HepG2 (cell line): ENCODE measurements around the gene RRM2. TPM values are rescaled to one million over a fixed set of nuclear protein-coding genes. Genes with fewer than 3 reads are reported as not detected.

Source experiments
- CC2D1A ChIP-seq: sonication (generic); formaldehyde crosslinking; IDR thresholded peaks from 2 replicates; pipeline ENCODE4 v1.8.1; 2023; ENCODE audit warnings: mild to moderate bottlenecking, missing genetic modification reagents
- CEBPZ ChIP-seq: IDR thresholded peaks from 2 replicates; pipeline ENCODE4 v1.6.1; 2012; ENCODE audit warnings: low read length, improper control_type of control experiment
- CERS6 ChIP-seq: sonication (generic); formaldehyde crosslinking; IDR thresholded peaks from 2 replicates; pipeline ENCODE4 v1.5.0; 2020; ENCODE audit warnings: missing genetic modification reagents
- DNMT1 ChIP-seq: sonication (generic); formaldehyde crosslinking; IDR thresholded peaks from 2 replicates; pipeline ENCODE4 v1.5.1; 2020; ENCODE audit warnings: mild to moderate bottlenecking, missing genetic modification reagents
- FOXO4 ChIP-seq: sonication (generic); formaldehyde crosslinking; conservative IDR thresholded peaks from 2 replicates; pipeline ENCODE4 v1.8.1; 2023; ENCODE audit warnings: missing genetic modification reagents
- MBD4 ChIP-seq: IDR thresholded peaks from 2 replicates; pipeline ENCODE4 v1.6.1; 2012; ENCODE audit warnings: low read length, inconsistent platforms, borderline replicate concordance
- RAD21 ChIP-seq: fragments of 450-650 bp; formaldehyde crosslinking; IDR thresholded peaks from 2 replicates; pipeline ENCODE4 v1.5.0; 2020; ENCODE audit warnings: mild to moderate bottlenecking
- REPIN1 ChIP-seq: sonication (generic); formaldehyde crosslinking; IDR thresholded peaks from 2 replicates; pipeline ENCODE4 v1.8.0; 2022; ENCODE audit warnings: missing genetic modification reagents, low read depth, mild to moderate bottlenecking, borderline replicate concordance
- SIN3A ChIP-seq: IDR thresholded peaks from 2 replicates; pipeline ENCODE4 v1.6.1; 2011; ENCODE audit warnings: low read depth, mild to moderate bottlenecking, control low read depth, low read length, borderline replicate concordance
- ZBTB43 ChIP-seq: sonication (generic); formaldehyde crosslinking; conservative IDR thresholded peaks from 2 replicates; pipeline ENCODE4 v1.4.0; 2020; ENCODE audit warnings: missing genetic modification reagents
- polyA plus RNA-seq, 8 experiments: library from polyadenylated mRNA; depleted of rRNA in 3 of 8; stranded (reverse) in 7 of 8; unstranded in 1 of 8; fragments of >200 nt; fragmentation: Illumina TruSeq in 4 of 8; extraction: Trizol in 4 of 8; gene quantifications; 2 replicates each; pipeline versions ENCODE4 v1.2.1 to v1.2.3, GENCODE V29; 2011 to 2016; ENCODE audit warnings: low read depth in 4 of 8, missing spikeins in 1 of 8, mixed read lengths in 1 of 8; ENCODE audit not compliant: insufficient read depth in 1 of 8
- total RNA-seq, 5 experiments: library from RNA; depleted of rRNA; stranded (reverse); fragments of >200 nt; fragmentation: Illumina TruSeq; extraction: Trizol; gene quantifications; 2 replicates each; pipeline ENCODE4 v1.2.3, GENCODE V29; 2016; ENCODE audit warnings: low read depth in 1 of 5

Gene RRM2
- total and polyA plus RNA-seq, 2 of the 13 experiments (the other 11 are each of a cell fraction or from before 2014, with no cell fraction given), result 31.3 to 150 TPM

GRCh38 chr2:10120877-10121574 lies 1.5 kb upstream of the RRM2 start (continued):
- TF ChIP-seq REPIN1, result no peak
- TF ChIP-seq ZBTB43 (CRISPR knock-in tag), result no peak
- TF ChIP-seq FOXO4, result no peak
- TF ChIP-seq DNMT1 (CRISPR knock-in tag), result 0 out of 2 replicates have a peak, but pooled peaks have one; percentile 6
- TF ChIP-seq RAD21 (CRISPR knock-in tag), result no peak
- peak; percentile 30; the same call in 1 of the 2 replicates for TF ChIP-seq MBD4
- TF ChIP-seq CC2D1A (CRISPR knock-in tag), result no peak
- TF ChIP-seq CEBPZ, result no peak
- 0 out of 2 replicates have a peak, but pooled peaks have one; percentile 54 for TF ChIP-seq SIN3A
- peak; percentile 1; the same call in 1 of the 2 replicates for TF ChIP-seq CERS6
- TF ChIP-seq, all 625 proteins: peak for 31
